DOHH2 (cell line): ENCODE measurements around the gene HOXA2.

Source experiments
- EZH2phosphoT487 ChIP-seq: fragments of 200-600 bp; sonication (generic); IDR thresholded peaks from 2 replicates; pipeline ENCODE4 v1.6.1; 2017; ENCODE audit warnings: borderline replicate concordance, mild to moderate bottlenecking, antibody characterized with exemption, low read length, moderate library complexity, mixed read lengths
- TF ChIP-seq, protein P1 (sequence below): fragments of 200-600 bp; sonication (generic); IDR thresholded peaks from one replicate; pipeline ENCODE4 v1.5.1; 2014; ENCODE audit warnings: antibody characterized with exemption, mild to moderate bottlenecking, low read depth, low read length; ENCODE audit not compliant: poor library complexity, severe bottlenecking

DNA sequence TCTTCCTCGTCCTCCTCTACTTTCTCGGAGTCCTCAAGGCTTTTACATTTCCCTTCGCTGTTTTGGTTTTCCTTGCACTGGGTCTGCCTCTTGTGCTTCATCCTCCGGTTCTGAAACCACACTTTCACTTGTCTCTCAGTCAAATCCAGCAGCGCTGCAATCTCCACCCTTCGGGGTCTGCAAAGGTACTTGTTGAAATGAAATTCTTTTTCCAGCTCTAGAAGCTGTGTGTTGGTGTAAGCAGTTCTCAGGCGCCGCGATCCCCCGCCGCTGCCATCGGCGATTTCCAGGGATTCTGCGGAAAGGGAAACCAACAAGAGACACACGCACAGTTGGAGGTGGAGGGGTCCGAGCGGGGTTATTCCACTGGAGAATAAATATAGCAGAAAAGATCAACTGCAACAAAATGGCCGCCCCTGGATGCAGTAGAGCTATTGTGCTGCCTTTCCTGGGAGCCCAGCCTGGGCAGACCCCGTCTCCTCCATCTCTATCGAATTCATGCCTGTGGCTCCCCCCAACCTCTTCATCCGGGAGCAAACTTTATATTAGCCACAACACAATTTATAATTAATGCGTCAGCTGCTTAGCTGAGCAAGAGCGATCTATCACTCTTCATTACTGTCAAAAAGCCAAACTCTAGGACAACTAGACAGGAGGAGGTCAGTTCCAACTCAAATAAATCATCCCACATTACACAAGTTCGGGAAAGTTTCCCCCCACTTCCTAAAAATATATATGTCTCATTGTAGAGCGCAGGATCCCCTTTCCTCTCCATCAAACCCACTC lies 1.1 kb downstream of the HOXA2 start:
- TF ChIP-seq, protein P1, sequence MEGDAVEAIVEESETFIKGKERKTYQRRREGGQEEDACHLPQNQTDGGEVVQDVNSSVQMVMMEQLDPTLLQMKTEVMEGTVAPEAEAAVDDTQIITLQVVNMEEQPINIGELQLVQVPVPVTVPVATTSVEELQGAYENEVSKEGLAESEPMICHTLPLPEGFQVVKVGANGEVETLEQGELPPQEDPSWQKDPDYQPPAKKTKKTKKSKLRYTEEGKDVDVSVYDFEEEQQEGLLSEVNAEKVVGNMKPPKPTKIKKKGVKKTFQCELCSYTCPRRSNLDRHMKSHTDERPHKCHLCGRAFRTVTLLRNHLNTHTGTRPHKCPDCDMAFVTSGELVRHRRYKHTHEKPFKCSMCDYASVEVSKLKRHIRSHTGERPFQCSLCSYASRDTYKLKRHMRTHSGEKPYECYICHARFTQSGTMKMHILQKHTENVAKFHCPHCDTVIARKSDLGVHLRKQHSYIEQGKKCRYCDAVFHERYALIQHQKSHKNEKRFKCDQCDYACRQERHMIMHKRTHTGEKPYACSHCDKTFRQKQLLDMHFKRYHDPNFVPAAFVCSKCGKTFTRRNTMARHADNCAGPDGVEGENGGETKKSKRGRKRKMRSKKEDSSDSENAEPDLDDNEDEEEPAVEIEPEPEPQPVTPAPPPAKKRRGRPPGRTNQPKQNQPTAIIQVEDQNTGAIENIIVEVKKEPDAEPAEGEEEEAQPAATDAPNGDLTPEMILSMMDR = no peak
- no peak for TF ChIP-seq EZH2phosphoT487
